Spleen (tissue), 7 donors: ENCODE data around the gene AOX1.

Source experiments
- CTCF ChIP-seq, 11 experiments: fragments of 200-600 bp in 7 of 11; fragments of 450-650 bp in 4 of 11; sonication (generic) in 4 of 11; IDR thresholded peaks in 8 of 11; conservative IDR thresholded peaks in 3 of 11; 1 replicate in 7 of 11; 2 replicates in 4 of 11; pipeline versions ENCODE4 v1.4.0 to v1.8.0; 2016 to 2021; ENCODE audit warnings: antibody characterized with exemption in 11 of 11, inconsistent platforms in 4 of 11, mild to moderate bottlenecking in 1 of 11
- POLR2A ChIP-seq, 3 donors: fragments of 450-650 bp; IDR thresholded peaks; one replicate each; pipeline ENCODE4 v1.5.1; 2017; ENCODE audit warnings: antibody characterized with exemption in 3 of 3, mild to moderate bottlenecking in 1 of 3
- POLR2AphosphoS5 ChIP-seq, 3 donors: sonication (generic); formaldehyde crosslinking; IDR thresholded peaks; one replicate each; pipeline ENCODE4 v1.5.1; 2017; ENCODE audit warnings: antibody characterized with exemption in 3 of 3
- donor health status: DM: no; HTN: no; CAD: no; lungs with moderate emphysema.
- donor health status: DM: no; HTN: no; CAD: no.
- donor health status: DM: no; HTN: no; CAD: no.

GRCh38 chr2:200592406-200593075 lies 6.7 kb downstream of the AOX1 start:
- TF ChIP-seq CTCF (IDR thresholded peaks at IDR 0.05 in 8 of 11, conservative IDR thresholded peaks at IDR 0.05 in 3 of 11) (no peak), POLR2A (IDR thresholded peaks at IDR 0.05) (no peak), POLR2AphosphoS5 (IDR thresholded peaks at IDR 0.05) (no peak)
